ENCODE results near the gene KIAA1755. TPM values are rescaled to one million over a fixed set of nuclear protein-coding genes. Genes with fewer than 3 reads are reported as not detected.

Gene KIAA1755
- total RNA-seq, 1 donor from 2014 or later = 17.8 TPM

GRCh38 chr20:38202153-38202981 lies 58.2 kb downstream of the KIAA1755 start:
- Mint-ChIP-seq H3K9me3 (ENCODE audit: low read depth) (peaks cover 5% of the 10 kb centered on the region), H3K4me3 (ENCODE audit: unreplicated experiment) (no peak overlapping the region), H3K27me3 (ENCODE audit: low read depth) (no peaks in the 10 kb centered on the region), H3K27ac (ENCODE audit: unreplicated experiment) (no peak overlapping the region), H3K4me1 (ENCODE audit: low read depth) (peaks cover 24% of the 10 kb centered on the region), H3K36me3 (ENCODE audit: low read depth) (no peaks in the 10 kb centered on the region)
- TF ChIP-seq CTCF (IDR thresholded peaks at IDR 0.05) = no peak
- peak; percentile 35 for DNase-seq (ENCODE audit: low spot score)

- no peaks in the 10 kb centered on the region for H3K36me3 Mint-ChIP-seq (ENCODE audit: low read depth)
- no peaks in the 10 kb centered on the region for H3K27me3 Mint-ChIP-seq (ENCODE audit: low read depth)
- DNase-seq (ENCODE audit: low spot score) = peak; percentile 82
- H3K4me1 Mint-ChIP-seq (ENCODE audit: low read depth) = peaks cover 24% of the 10 kb centered on the region
- no peak overlapping the region for H3K4me3 Mint-ChIP-seq (ENCODE audit: unreplicated experiment)
- peaks cover under 1% of the 10 kb centered on the region for H3K9me3 Mint-ChIP-seq (ENCODE audit: low read depth)
- TF ChIP-seq CTCF (IDR thresholded peaks at IDR 0.05) = no peak
- peak overlapping the region; percentile 27 for H3K27ac Mint-ChIP-seq (ENCODE audit: unreplicated experiment)
Measured at GRCh38 chr20:38201356-38201755, 59.2 kb downstream of the KIAA1755 start.

GRCh38 chr20:38200646-38201045 lies 59.9 kb downstream of the KIAA1755 start:
- no peaks in the 10 kb centered on the region for H3K9me3 Mint-ChIP-seq (ENCODE audit: low read depth)
- no peak overlapping the region for H3K4me3 Mint-ChIP-seq (ENCODE audit: unreplicated experiment)
- no peaks in the 10 kb centered on the region for H3K27me3 Mint-ChIP-seq (ENCODE audit: low read depth)
- H3K27ac Mint-ChIP-seq (ENCODE audit: unreplicated experiment) = no peak overlapping the region
- peaks cover 24% of the 10 kb centered on the region for H3K4me1 Mint-ChIP-seq (ENCODE audit: low read depth)
- peak; percentile 36 for DNase-seq (ENCODE audit: low spot score)
- no peak for TF ChIP-seq CTCF (IDR thresholded peaks at IDR 0.05)
- H3K36me3 Mint-ChIP-seq (ENCODE audit: low read depth) = no peaks in the 10 kb centered on the region

- Mint-ChIP-seq H3K4me3 (ENCODE audit: unreplicated experiment) (no peak overlapping the region), H3K27me3 (ENCODE audit: low read depth) (no peaks in the 10 kb centered on the region), H3K27ac (ENCODE audit: unreplicated experiment) (no peak overlapping the region), H3K4me1 (ENCODE audit: low read depth) (peaks cover 24% of the 10 kb centered on the region), H3K9me3 (ENCODE audit: low read depth) (no peaks in the 10 kb centered on the region), H3K36me3 (ENCODE audit: low read depth) (no peaks in the 10 kb centered on the region)
- no peak for TF ChIP-seq CTCF (IDR thresholded peaks at IDR 0.05)
- peak; percentile 60 for DNase-seq (ENCODE audit: low spot score)
Measured at GRCh38 chr20:38199501-38200390, 60.8 kb downstream of the KIAA1755 start.

GRCh38 chr20:38198238-38198861 lies 62.2 kb downstream of the KIAA1755 start:
- Mint-ChIP-seq H3K36me3 (ENCODE audit: low read depth) (no peaks in the 10 kb centered on the region), H3K4me1 (ENCODE audit: low read depth) (peaks cover 21% of the 10 kb centered on the region), H3K27me3 (ENCODE audit: low read depth) (no peaks in the 10 kb centered on the region), H3K4me3 (ENCODE audit: unreplicated experiment) (no peak overlapping the region), H3K9me3 (ENCODE audit: low read depth) (no peaks in the 10 kb centered on the region), H3K27ac (ENCODE audit: unreplicated experiment) (no peak overlapping the region)
- no peak for DNase-seq (ENCODE audit: low spot score)
- no peak for TF ChIP-seq CTCF (IDR thresholded peaks at IDR 0.05)

All from chondrocyte (in vitro differentiated cells).